GM12878 (cell line): ENCODE results near the gene REPS1.

Experiments
- MYC ChIP-seq: IDR thresholded peaks from 2 replicates; pipeline ENCODE4 v1.6.1; 2011; ENCODE audit warnings: mild to moderate bottlenecking, low read length, moderate library complexity, inconsistent platforms; ENCODE audit not compliant: insufficient read depth, insufficient replicate concordance, insufficient read length, severe bottlenecking
- NR2C2 ChIP-seq: IDR thresholded peaks from 2 replicates; pipeline ENCODE4 v1.6.1; 2011; ENCODE audit warnings: borderline replicate concordance, low read depth; ENCODE audit not compliant: control insufficient read depth, insufficient read length
- SMC3 ChIP-seq: IDR thresholded peaks from 2 replicates; pipeline ENCODE4 v1.6.1; 2011; ENCODE audit warnings: low read length, improper control_type of control experiment, borderline replicate concordance
- YY1 ChIP-seq: IDR thresholded peaks from 2 replicates; pipeline ENCODE4 v1.6.1; 2011; ENCODE audit warnings: low read depth, mild to moderate bottlenecking, low read length
- ZNF274 ChIP-seq: IDR thresholded peaks from one replicate; pipeline ENCODE4 v1.8.0; 2011; ENCODE audit not compliant: insufficient read length, insufficient read depth
- ZNF622 ChIP-seq: fragments of 450-650 bp; IDR thresholded peaks from 2 replicates; pipeline ENCODE4 v1.6.1; 2017; ENCODE audit warnings: mild to moderate bottlenecking, inconsistent platforms
- TF ChIP-seq, protein P1 (sequence below): IDR thresholded peaks from 2 replicates; pipeline ENCODE4 v1.6.1; 2012; ENCODE audit warnings: mild to moderate bottlenecking, low read depth, low read length
- TF ChIP-seq, protein P2 (sequence below), 3 experiments: IDR thresholded peaks in 2 of 3; conservative IDR thresholded peaks in 1 of 3; 2 replicates each; pipeline ENCODE4 v1.5.1; 2011; ENCODE audit warnings: low read depth in 3 of 3, low read length in 3 of 3, mild to moderate bottlenecking in 3 of 3, control low read depth in 2 of 3, moderate library complexity in 2 of 3, inconsistent platforms in 1 of 3, mixed read lengths in 1 of 3; ENCODE audit not compliant: control insufficient read depth in 2 of 3, insufficient read depth in 1 of 3; ENCODE audit errors: extremely low read depth in 1 of 3

GRCh38 chr6:138891255-138891986, 96.6 kb downstream of the REPS1 start:
- TF ChIP-seq, protein P1, sequence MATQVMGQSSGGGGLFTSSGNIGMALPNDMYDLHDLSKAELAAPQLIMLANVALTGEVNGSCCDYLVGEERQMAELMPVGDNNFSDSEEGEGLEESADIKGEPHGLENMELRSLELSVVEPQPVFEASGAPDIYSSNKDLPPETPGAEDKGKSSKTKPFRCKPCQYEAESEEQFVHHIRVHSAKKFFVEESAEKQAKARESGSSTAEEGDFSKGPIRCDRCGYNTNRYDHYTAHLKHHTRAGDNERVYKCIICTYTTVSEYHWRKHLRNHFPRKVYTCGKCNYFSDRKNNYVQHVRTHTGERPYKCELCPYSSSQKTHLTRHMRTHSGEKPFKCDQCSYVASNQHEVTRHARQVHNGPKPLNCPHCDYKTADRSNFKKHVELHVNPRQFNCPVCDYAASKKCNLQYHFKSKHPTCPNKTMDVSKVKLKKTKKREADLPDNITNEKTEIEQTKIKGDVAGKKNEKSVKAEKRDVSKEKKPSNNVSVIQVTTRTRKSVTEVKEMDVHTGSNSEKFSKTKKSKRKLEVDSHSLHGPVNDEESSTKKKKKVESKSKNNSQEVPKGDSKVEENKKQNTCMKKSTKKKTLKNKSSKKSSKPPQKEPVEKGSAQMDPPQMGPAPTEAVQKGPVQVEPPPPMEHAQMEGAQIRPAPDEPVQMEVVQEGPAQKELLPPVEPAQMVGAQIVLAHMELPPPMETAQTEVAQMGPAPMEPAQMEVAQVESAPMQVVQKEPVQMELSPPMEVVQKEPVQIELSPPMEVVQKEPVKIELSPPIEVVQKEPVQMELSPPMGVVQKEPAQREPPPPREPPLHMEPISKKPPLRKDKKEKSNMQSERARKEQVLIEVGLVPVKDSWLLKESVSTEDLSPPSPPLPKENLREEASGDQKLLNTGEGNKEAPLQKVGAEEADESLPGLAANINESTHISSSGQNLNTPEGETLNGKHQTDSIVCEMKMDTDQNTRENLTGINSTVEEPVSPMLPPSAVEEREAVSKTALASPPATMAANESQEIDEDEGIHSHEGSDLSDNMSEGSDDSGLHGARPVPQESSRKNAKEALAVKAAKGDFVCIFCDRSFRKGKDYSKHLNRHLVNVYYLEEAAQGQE, result no peak
- TF ChIP-seq, protein P2, sequence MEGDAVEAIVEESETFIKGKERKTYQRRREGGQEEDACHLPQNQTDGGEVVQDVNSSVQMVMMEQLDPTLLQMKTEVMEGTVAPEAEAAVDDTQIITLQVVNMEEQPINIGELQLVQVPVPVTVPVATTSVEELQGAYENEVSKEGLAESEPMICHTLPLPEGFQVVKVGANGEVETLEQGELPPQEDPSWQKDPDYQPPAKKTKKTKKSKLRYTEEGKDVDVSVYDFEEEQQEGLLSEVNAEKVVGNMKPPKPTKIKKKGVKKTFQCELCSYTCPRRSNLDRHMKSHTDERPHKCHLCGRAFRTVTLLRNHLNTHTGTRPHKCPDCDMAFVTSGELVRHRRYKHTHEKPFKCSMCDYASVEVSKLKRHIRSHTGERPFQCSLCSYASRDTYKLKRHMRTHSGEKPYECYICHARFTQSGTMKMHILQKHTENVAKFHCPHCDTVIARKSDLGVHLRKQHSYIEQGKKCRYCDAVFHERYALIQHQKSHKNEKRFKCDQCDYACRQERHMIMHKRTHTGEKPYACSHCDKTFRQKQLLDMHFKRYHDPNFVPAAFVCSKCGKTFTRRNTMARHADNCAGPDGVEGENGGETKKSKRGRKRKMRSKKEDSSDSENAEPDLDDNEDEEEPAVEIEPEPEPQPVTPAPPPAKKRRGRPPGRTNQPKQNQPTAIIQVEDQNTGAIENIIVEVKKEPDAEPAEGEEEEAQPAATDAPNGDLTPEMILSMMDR (IDR thresholded peaks at IDR 0.05 in 2 of 3, conservative IDR thresholded peaks at IDR 0.05 in 1 of 3; ENCODE audit: control insufficient read depth in 2 of 3, extremely low read depth in 1 of 3, insufficient read depth in 1 of 3, low read depth in 3 of 3, low read length in 3 of 3), result no peak
- TF ChIP-seq ZNF622 (no peak), YY1 (no peak), SMC3 (no peak), ZNF274 (no peak), MYC (no peak), NR2C2 (no peak)
